Measurements from ENCODE around the gene RHOU. TPM values are rescaled to one million over a fixed set of nuclear protein-coding genes. Genes with fewer than 3 reads are reported as not detected.
A peak's percentile ranks its signal among the peaks of the same experiment; 100 is the strongest.

The RHOU gene
- total and polyA plus RNA-seq, 5 experiments from 2014 or later: 0.14 to 0.44 (median 0.27) TPM

DNA sequence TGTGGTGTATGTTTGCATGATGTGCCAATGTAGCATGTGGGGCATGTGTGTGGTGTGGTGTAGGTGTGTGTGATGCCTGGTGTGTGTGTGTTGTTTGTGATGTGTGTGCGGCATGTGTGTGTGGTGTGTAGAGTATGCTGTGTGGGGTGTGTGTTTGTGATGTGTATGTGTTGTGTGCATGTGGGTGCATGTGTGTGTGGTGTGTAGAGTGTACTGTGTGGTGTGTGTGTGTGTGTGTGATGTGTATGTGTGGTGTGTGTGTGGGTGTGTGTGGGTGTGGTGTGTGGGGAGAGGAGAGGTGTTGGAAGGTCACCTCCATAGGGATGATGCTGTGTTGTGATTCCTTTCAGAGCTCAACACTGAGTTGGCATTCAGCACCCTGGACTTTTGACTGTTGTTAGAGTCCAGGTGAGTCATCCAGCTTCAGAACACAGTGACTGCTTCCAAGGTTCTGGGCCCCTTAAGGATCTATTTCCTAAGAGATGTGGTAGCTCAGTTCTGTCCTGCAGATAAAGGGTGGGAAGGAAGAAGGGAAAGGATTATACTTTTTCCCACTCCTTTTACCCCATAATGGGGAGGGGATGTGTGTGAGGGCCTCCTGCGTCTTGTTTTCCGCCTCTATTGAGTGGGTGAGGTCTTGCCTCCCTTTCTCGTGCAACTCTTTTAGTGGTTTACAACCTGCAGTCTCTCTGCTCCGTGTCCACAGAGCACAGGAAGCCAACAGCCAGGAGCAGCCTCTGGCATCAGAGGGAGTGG lies 47.6 kb downstream of the RHOU start:
- POLR2A ChIA-PET: no interaction called here
- ATAC-seq: no peak

GRCh38 chr1:228783418-228784040 lies 48.2 kb downstream of the RHOU start:
- H3K36me3 Mint-ChIP-seq: no peaks in the 10 kb centered on the region
- peaks cover 0 to 6% (median 0%) of the 10 kb centered on the region in 5 donors for H3K27me3 Mint-ChIP-seq
- H3K4me1 Mint-ChIP-seq: peaks cover 0 to 7% (median under 1%) of the 10 kb centered on the region in 4 donors
- ATAC-seq: no peak
- H3K27ac Mint-ChIP-seq: peak overlapping the region in 2 of 10 donors; percentile 10 to 54
- POLR2A ChIA-PET: no interaction called here
- H3K9me3 Mint-ChIP-seq: no peaks in the 10 kb centered on the region
- DNase-seq: no peak
- no peak overlapping the region for H3K4me3 Mint-ChIP-seq

More for the DNA sequence above, 47.6 kb downstream of the RHOU start:
- Mint-ChIP-seq H3K27me3 (peaks cover 0 to 2% (median 0%) of the 10 kb centered on the region in 5 donors), H3K4me1 (peaks cover 0 to 4% (median 0%) of the 10 kb centered on the region in 4 donors), H3K27ac (no peak overlapping the region), H3K4me3 (no peak overlapping the region), H3K9me3 (no peaks in the 10 kb centered on the region), H3K36me3 (no peaks in the 10 kb centered on the region)
- DNase-seq: no peak

DNA sequence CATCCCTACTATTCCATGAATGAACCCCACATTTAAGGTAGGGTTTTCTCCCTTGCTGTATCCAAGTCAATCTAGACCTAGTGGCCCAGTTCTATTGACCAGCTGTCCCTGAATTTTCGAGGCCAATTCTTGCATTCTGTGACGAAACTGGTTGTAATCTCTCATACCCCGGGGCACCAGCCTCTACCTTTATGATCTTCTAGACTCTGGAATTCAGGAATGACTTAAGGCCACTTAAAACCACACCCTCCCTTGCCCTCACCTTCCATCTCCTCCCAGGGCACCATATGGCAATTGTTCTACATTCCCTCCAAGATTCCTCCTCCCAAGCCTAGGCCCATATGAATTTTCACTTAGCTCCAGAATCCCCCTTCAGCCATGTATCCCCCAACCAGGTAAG lies 48.9 kb downstream of the RHOU start:
- Mint-ChIP-seq H3K4me3 (no peak overlapping the region), H3K36me3 (no peaks in the 10 kb centered on the region), H3K9me3 (no peaks in the 10 kb centered on the region), H3K27me3 (peaks cover 0 to 6% (median 0%) of the 10 kb centered on the region in 5 donors), H3K4me1 (peaks cover 0 to 7% (median under 1%) of the 10 kb centered on the region in 4 donors), H3K27ac (peak overlapping the region in 2 of 10 donors; percentile 10 to 54)
- POLR2A ChIA-PET: no interaction called here
- DNase-seq (no peak), ATAC-seq (no peak)

DNA sequence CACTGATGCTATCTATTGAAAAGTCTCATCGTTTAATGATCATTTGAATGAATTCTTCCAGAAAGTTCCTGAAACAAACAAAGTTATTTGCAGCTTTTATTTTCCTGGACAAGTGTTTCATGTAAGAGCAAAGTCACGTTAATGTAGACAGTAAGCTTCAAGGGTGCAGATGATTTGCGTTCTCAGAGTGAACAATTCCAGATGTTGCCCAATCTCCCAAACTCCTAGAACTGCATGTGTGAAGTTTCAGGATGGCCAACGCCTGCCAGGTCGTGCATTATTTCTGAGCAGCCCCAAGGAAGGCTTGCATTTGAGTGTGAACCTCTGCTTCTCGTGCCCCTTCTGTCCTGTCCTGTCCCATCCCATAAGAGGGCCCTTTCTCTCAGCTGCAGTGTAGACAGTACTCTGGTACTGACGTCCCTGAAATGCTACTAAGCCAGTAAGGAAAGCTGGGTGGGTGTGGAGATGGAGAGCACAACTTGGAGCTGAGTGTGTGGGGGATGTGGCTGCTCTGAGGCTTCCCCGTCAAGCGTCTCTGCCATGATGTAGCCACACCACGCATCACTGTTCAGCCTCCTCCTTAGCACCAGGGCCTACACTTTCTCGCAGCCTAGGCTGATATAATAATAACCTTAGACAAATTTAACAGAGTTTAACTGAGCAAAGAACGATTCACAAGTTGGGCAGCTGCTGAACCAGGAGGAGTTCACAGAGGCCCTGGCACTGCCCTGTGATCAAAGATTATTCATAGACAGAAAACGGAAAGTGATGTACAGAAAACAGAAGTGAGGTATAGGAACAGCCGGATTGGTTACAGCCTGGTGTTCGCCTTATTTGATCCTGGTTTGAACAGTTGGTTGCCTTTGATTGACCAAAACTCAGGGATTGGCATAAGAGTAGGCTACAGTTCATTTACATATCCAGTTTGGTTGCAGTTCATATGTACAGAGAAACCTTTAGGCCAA lies 50.4 kb downstream of the RHOU start:
- no peaks in the 10 kb centered on the region for H3K36me3 Mint-ChIP-seq
- no peak overlapping the region for H3K4me3 Mint-ChIP-seq
- H3K9me3 Mint-ChIP-seq: no peaks in the 10 kb centered on the region
- peak overlapping the region in 1 of 10 donors; percentile 3 for H3K27ac Mint-ChIP-seq
- ATAC-seq (no peak), DNase-seq (no peak)
- POLR2A ChIA-PET: no interaction called here
- H3K4me1 Mint-ChIP-seq: peaks cover 4 to 10% (median 7%) of the 10 kb centered on the region in 4 donors
- H3K27me3 Mint-ChIP-seq: peaks cover 0 to 6% (median 0%) of the 10 kb centered on the region in 5 donors

- no peaks in the 10 kb centered on the region for H3K9me3 Mint-ChIP-seq
- POLR2A ChIA-PET: no interaction called here
- H3K4me1 Mint-ChIP-seq: peaks cover 9 to 15% (median 13%) of the 10 kb centered on the region in 4 donors
- no peak overlapping the region for H3K4me3 Mint-ChIP-seq
- no peaks in the 10 kb centered on the region for H3K36me3 Mint-ChIP-seq
- no peak for ATAC-seq
- no peak for DNase-seq
- H3K27ac Mint-ChIP-seq: no peak overlapping the region
- H3K27me3 Mint-ChIP-seq: peaks cover 0 to 6% (median 0%) of the 10 kb centered on the region in 5 donors
Observed at GRCh38 chr1:228786361-228787129, 51.3 kb downstream of the RHOU start.

DNA sequence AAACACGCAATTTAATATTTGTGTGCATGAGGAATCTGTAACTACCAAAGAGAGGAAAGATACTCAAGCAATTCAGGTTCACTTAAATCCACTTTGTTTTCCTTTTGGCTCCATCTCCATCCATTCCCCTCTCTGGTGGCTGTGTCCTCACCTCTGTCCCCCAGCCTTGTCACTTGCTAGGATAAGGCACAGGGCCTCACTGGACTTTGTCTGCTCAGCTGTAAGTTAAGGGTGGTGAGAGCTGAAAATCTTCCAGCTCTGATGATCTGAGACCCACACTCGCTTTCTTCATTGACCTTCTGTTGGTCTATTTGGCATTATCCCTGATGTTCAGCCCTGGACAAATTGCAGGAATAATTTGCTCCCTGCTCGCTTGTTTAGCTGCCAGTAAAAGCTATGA lies 56.5 kb downstream of the RHOU start:
- H3K4me3 Mint-ChIP-seq: no peak overlapping the region
- peaks cover 0 to 6% (median 0%) of the 10 kb centered on the region in 5 donors for H3K27me3 Mint-ChIP-seq
- POLR2A ChIA-PET: no interaction called here
- H3K4me1 Mint-ChIP-seq: peaks cover 9 to 21% (median 13%) of the 10 kb centered on the region in 4 donors
- H3K36me3 Mint-ChIP-seq: no peaks in the 10 kb centered on the region
- H3K9me3 Mint-ChIP-seq: peaks cover 0 to 6% (median 0%) of the 10 kb centered on the region in 9 donors
- ATAC-seq (no peak), DNase-seq (no peak)
- no peak overlapping the region for H3K27ac Mint-ChIP-seq

DNA sequence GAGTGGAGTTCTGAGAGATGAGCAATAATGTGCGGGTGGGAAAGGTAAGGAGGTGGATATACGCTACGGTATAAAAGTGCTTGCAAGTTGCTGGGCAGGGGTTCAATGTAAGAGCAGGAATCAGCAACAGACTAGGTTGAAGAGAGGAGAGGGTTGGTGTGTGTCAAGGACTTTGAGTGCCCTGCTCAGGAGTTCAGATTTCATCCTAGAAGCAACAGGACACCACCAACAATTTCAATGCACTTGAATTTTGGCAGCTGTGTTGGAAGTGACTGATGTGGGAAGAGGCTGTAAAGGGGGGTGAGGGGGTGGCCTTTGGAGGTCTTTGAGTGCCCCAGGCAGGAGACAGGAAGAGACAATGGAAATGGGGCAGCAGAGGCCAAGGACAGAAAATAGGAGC lies 57.3 kb downstream of the RHOU start:
- ATAC-seq (peak in 1 of 2 donors; percentile 28), DNase-seq (no peak)
- H3K36me3 Mint-ChIP-seq: peaks cover 0 to 7% (median 0%) of the 10 kb centered on the region in 3 donors
- H3K27me3 Mint-ChIP-seq: peaks cover 0 to 6% (median 0%) of the 10 kb centered on the region in 5 donors
- POLR2A ChIA-PET: no interaction called here
- H3K9me3 Mint-ChIP-seq: peaks cover 0 to 8% (median 3%) of the 10 kb centered on the region in 9 donors
- H3K27ac Mint-ChIP-seq: no peak overlapping the region
- no peak overlapping the region for H3K4me3 Mint-ChIP-seq
- H3K4me1 Mint-ChIP-seq: peaks cover 9 to 23% (median 16%) of the 10 kb centered on the region in 4 donors

GRCh38 chr1:228793032-228793431 lies 57.8 kb downstream of the RHOU start:
- Mint-ChIP-seq H3K4me3 (no peak overlapping the region), H3K9me3 (peaks cover 0 to 11% (median 3%) of the 10 kb centered on the region in 9 donors), H3K36me3 (peaks cover 0 to 8% (median 0%) of the 10 kb centered on the region in 3 donors), H3K27me3 (peaks cover 0 to 3% (median 0%) of the 10 kb centered on the region in 5 donors), H3K4me1 (peaks cover 8 to 23% (median 16%) of the 10 kb centered on the region in 4 donors), H3K27ac (no peak overlapping the region)
- POLR2A ChIA-PET: no interaction called here
- DNase-seq: peak in 6 of 10 donors; percentile 3 to 53 (median 36)
- peak; percentile 46 to 80 for ATAC-seq

GRCh38 chr1:228794173-228794572 lies 58.9 kb downstream of the RHOU start:
- Mint-ChIP-seq H3K36me3 (peaks cover 0 to 8% (median 0%) of the 10 kb centered on the region in 3 donors), H3K27ac (no peak overlapping the region), H3K4me3 (no peak overlapping the region), H3K9me3 (peaks cover 0 to 16% (median 3%) of the 10 kb centered on the region in 9 donors), H3K27me3 (no peaks in the 10 kb centered on the region), H3K4me1 (peaks cover 6 to 22% (median 16%) of the 10 kb centered on the region in 4 donors)
- ATAC-seq (peak; percentile 44 to 56), DNase-seq (peak in 3 of 10 donors; percentile 27 to 42 (median 37))
- POLR2A ChIA-PET: no interaction called here

DNA sequence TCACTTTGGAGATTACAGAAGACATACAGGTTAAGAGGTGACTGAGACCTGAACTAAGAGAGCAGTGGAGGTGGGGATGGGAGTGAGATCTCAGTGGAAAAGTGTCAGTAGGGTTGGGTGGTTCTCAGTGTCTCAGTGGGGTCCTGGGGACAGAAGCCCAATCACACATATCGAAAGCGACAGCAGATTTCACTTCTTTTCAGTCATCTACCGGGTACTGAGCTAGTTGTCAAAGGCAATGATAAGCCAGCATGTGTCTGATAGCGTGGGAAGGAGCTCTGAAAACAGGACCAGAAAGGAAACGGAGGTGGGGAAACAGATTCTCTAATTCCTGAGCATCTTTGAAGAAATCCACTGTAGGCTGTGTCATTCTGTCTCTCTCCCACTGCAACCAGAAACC lies 59.5 kb downstream of the RHOU start:
- POLR2A ChIA-PET: no interaction called here
- H3K4me3 Mint-ChIP-seq: no peak overlapping the region
- ATAC-seq: no peak
- no peak overlapping the region for H3K27ac Mint-ChIP-seq
- no peaks in the 10 kb centered on the region for H3K27me3 Mint-ChIP-seq
- peaks cover 0 to 8% (median 0%) of the 10 kb centered on the region in 3 donors for H3K36me3 Mint-ChIP-seq
- H3K4me1 Mint-ChIP-seq: peaks cover 7 to 22% (median 16%) of the 10 kb centered on the region in 4 donors
- DNase-seq: no peak
- peaks cover 0 to 18% (median 3%) of the 10 kb centered on the region in 9 donors for H3K9me3 Mint-ChIP-seq

DNA sequence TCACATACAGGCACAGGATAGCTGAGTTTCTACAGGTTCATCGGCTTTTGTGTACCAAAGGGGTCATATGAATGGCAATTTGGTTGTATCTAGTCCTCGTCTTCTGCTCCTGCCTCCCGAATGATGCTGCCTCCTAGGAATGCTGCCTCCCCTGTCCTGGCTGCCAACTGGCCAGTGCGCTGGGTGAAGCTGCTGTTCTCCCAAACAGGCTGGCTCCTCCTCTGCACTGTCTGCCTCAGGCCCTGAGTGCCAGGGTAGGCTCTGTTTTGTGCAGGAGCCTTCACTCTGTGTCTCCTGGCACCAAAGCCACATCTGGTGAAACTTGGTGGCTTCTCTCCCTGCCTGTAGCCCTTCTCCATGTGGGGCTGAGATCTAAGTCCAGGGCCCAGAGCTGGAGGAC lies 60.3 kb downstream of the RHOU start:
- Mint-ChIP-seq H3K9me3 (peaks cover 0 to 18% (median 6%) of the 10 kb centered on the region in 9 donors), H3K27me3 (no peaks in the 10 kb centered on the region), H3K36me3 (peaks cover 0 to 8% (median 0%) of the 10 kb centered on the region in 3 donors), H3K4me3 (peak overlapping the region in 2 of 10 donors; percentile 7 to 18), H3K4me1 (peaks cover 9 to 19% (median 13%) of the 10 kb centered on the region in 4 donors), H3K27ac (peak overlapping the region in 1 of 10 donors; percentile 38)
- ATAC-seq: no peak
- DNase-seq: no peak
- POLR2A ChIA-PET: no interaction called here
